ENCODE results near the gene EFEMP1.

- TF ChIP-seq, protein P1, sequence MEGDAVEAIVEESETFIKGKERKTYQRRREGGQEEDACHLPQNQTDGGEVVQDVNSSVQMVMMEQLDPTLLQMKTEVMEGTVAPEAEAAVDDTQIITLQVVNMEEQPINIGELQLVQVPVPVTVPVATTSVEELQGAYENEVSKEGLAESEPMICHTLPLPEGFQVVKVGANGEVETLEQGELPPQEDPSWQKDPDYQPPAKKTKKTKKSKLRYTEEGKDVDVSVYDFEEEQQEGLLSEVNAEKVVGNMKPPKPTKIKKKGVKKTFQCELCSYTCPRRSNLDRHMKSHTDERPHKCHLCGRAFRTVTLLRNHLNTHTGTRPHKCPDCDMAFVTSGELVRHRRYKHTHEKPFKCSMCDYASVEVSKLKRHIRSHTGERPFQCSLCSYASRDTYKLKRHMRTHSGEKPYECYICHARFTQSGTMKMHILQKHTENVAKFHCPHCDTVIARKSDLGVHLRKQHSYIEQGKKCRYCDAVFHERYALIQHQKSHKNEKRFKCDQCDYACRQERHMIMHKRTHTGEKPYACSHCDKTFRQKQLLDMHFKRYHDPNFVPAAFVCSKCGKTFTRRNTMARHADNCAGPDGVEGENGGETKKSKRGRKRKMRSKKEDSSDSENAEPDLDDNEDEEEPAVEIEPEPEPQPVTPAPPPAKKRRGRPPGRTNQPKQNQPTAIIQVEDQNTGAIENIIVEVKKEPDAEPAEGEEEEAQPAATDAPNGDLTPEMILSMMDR (IDR thresholded peaks at IDR 0.05), result no peak
- no peak for TF ChIP-seq POLR2A (IDR thresholded peaks at IDR 0.05)
These were observed 33.6 kb upstream of the EFEMP1 start for GRCh38 chr2:55957142-55957541.

All from upper lobe of left lung (tissue), 4 donors.